Astrocyte (in vitro differentiated cells and primary cell): ENCODE measurements around the gene DNAJB2. TPM values are rescaled to one million over a fixed set of nuclear protein-coding genes. Genes with fewer than 3 reads are reported as not detected.

ENCODE experiments used
- microRNA-seq: library from miRNA; unstranded; fragments of <30 nt; microRNA quantifications from one replicate; pipeline ENCODE4 v1.2.0, GENCODE V29; 2020
- total RNA-seq: library from RNA; stranded (reverse); gene quantifications from 2 replicates; pipeline ENCODE4 v1.2.1, GENCODE V29; 2021

The DNAJB2 gene
- total RNA-seq, 1 donor from 2014 or later: 53.9 TPM

Small RNAs within 50 kb of the gene (microRNA-seq; reads per million reads assigned to microRNA genes)
- gene MIR153-1: not detected

Other genes starting within 250 kb of the DNAJB2 start
- 0.22 and 0.27 TPM in 2 replicates for gene CFAP65, start 237.8 kb upstream of the DNAJB2 start, total RNA-seq
- not detected in 2 replicates for gene IHH, start 218.4 kb upstream of the DNAJB2 start, total RNA-seq
- 10.8 and 11.4 TPM in 2 replicates for gene NHEJ1, start 118.6 kb upstream of the DNAJB2 start, total RNA-seq
- gene SLC23A3, start 109.3 kb upstream of the DNAJB2 start, total RNA-seq: 1.2 and 1.5 TPM in 2 replicates
- 26.6 and 28.1 TPM in 2 replicates for gene CNPPD1, start 102.4 kb upstream of the DNAJB2 start, total RNA-seq
- 54.8 and 55.2 TPM in 2 replicates for gene RETREG2, start 101.1 kb upstream of the DNAJB2 start, total RNA-seq
- 20.7 and 24.0 TPM in 2 replicates for gene ZFAND2B, start 72.6 kb upstream of the DNAJB2 start, total RNA-seq
- gene ABCB6, start 60.4 kb upstream of the DNAJB2 start, total RNA-seq: 12.5 and 13.2 TPM in 2 replicates
- 48.8 and 57.0 TPM in 2 replicates for gene ATG9A, start 49.7 kb upstream of the DNAJB2 start, total RNA-seq
- 41.6 and 43.8 TPM in 2 replicates for gene ANKZF1, start 49.6 kb upstream of the DNAJB2 start, total RNA-seq
- 2.7 and 4.6 TPM in 2 replicates for gene GLB1L, start 33.9 kb upstream of the DNAJB2 start, total RNA-seq
- gene STK16, start 33.9 kb upstream of the DNAJB2 start, total RNA-seq: 19.1 and 20.6 TPM in 2 replicates
- gene TUBA4B, start 26.1 kb upstream of the DNAJB2 start, total RNA-seq: not detected in 2 replicates
- 18.0 and 19.7 TPM in 2 replicates for gene TUBA4A, start 25.4 kb upstream of the DNAJB2 start, total RNA-seq
- 76.6 and 88.2 TPM in 2 replicates for gene PTPRN, start 30.0 kb downstream of the DNAJB2 start, total RNA-seq
- not detected in 2 replicates for gene RESP18, start 53.4 kb downstream of the DNAJB2 start, total RNA-seq
- 44.8 and 53.9 TPM in 2 replicates for gene DNPEP, start 108.5 kb downstream of the DNAJB2 start, total RNA-seq
- gene DES, start 139.0 kb downstream of the DNAJB2 start, total RNA-seq: 5.2 and 5.4 TPM in 2 replicates
- 71.2 and 76.1 TPM in 2 replicates for gene SPEG, start 155.5 kb downstream of the DNAJB2 start, total RNA-seq
- 49.5 and 55.3 TPM in 2 replicates for gene GMPPA, start 219.5 kb downstream of the DNAJB2 start, total RNA-seq
- gene ASIC4, start 235.1 kb downstream of the DNAJB2 start, total RNA-seq: 0.39 and 0.70 TPM in 2 replicates